ENCODE data around the gene RGL2.

The RGL2 gene

GRCh38 chr6:33316603-33317418 lies 18.1 kb upstream of the RGL2 start:
- no peak for DNase-seq (ENCODE audit: low read depth)

DNA sequence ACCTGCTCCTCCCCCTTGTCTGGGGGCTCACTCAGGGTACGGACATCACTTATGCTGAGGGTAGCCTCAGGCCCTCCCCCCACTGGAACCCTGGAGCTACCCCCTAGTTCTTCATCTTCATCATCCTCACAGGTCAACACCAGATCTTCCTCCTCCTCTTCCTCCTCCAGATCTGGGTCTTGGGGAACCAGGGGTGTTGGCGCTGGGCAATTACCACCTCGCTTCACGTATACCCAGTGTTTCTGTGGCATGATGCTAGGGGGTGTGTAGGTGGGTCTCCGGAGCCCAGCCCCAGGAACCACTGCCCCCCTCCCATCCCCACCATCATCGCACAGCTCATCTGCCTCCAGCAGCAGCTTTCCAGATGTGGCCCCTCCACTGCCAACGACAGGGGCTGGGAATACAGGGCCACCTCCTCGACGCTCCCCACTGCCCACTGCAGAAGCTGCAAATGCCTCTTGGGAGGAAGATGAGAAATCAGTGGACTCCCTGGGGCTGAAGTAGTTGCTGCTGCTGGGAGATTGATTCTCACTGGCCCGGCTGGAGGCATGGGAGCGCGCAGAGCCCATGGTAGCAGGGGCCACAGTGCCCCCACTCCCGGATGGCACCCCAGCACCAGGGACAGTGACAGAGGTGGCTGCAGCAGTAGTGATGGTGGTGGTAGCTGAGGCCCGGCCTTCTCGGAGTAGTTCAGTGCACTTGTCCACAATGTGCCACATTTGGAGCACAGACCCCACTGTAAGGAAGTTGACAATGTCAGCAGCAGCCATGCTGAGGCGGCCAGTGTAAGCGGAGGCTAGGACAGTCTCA lies 17.3 kb upstream of the RGL2 start:
- no peak for DNase-seq (ENCODE audit: low read depth)

GRCh38 chr6:33314943-33315792 lies 16.4 kb upstream of the RGL2 start:
- DNase-seq (ENCODE audit: low read depth) = no peak

DNA sequence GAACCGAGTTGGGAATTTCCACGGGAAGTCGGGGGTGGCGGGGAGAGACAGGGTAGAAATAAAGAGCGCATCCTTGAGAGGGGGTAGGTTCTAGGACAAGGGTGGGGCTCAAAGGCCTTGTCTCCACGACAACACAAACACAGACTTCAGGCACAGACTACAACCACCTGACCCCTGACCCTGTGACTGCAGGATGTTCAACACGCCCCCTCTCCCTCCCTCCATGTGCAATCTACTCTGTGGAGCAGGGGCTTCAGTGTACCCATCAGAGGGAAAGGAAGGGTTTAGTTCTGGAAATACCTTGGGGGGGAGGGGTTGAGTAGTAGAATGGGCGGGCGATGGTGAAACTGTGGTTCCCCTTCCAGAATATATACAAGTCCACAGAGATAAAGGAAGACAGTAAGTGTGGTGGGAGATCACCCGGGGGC lies 15.8 kb upstream of the RGL2 start:
- peak; percentile 65 for DNase-seq (ENCODE audit: low read depth)

- DNase-seq (ENCODE audit: low read depth) = peak; percentile 20
Measured at GRCh38 chr6:33313709-33314514, 15.2 kb upstream of the RGL2 start, which contains the start of gene TAPBP. Gene TAPBP (minus strand): TSS chr6:33314078. CDS start chr6:33314041, 37 bp downstream.

DNA sequence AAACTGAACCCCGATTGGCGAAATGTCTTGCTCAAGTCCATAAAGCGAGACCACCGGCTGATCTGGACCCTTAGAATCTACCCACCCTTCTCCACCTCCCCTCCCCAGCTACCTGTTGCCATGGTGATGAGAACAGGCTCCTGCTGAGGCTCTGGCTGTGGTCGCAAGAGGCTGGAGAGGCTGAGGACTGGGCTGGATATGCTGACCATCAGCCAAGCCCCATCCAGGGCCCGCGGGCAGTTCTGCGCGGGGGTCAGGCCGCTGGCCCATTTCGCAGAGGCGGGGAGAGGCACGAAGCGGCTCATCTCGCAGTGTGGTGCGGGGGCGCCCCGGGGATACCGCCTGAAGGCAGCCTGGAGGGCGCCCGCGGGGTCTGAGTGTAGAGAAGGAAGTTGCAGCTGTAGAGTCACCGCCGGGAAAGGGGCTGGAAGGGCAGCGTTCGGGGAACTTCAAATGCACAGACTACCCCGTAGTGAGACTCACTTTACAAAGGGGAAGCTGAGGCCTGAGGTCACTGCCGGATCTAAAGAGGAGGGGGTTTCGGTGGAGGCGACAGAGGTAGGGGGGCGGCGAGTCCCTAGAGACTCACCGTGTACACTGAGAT lies 14.5 kb upstream of the RGL2 start:
- no peak for DNase-seq (ENCODE audit: low read depth)

- DNase-seq (ENCODE audit: low read depth) = no peak
Measured at GRCh38 chr6:33312361-33313104, 13.8 kb upstream of the RGL2 start.

DNA sequence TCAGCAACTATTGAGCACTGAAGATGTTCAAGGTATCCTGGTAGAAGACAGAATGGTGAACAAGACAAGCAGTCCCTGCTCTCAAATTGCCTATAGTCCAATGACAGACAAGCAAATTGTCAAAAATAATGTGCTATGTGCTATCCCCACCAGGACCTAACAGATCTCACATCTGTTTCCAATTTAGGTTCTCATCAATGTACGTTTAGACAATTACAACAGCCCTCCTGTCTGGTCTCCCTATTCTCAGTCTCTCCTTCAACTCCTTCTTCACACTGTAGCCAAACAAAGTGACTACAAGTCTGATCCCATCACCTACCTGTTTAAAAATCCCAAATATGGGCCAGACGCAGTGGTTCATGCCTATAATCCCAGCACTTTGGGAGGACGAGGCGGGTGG lies 7.6 kb upstream of the RGL2 start:
- no peak for DNase-seq (ENCODE audit: low read depth)

GRCh38 chr6:33305052-33305451 lies 6.3 kb upstream of the RGL2 start:
- no peak for DNase-seq (ENCODE audit: low read depth)

DNA sequence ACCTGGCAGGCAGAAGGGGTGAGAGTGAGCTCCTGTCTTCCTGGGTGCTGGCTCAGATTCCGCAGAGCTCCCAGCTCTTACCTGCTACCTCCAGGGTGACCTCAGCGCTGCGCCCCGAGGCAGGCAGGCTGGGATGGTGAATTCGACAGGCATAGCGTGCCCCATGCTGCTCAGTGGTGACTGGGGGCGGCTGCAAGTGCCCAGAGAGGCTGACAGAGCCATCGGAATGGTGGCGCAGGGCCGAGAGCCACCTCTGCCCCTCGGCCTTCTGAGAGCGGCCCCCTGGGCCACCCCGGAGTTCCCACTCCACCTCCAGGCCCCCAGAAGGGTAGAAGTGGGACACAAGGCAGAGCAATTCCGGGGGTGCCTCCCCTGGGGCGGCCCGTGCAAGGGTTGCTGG lies 5.5 kb upstream of the RGL2 start:
- no peak for DNase-seq (ENCODE audit: low read depth)

DNA sequence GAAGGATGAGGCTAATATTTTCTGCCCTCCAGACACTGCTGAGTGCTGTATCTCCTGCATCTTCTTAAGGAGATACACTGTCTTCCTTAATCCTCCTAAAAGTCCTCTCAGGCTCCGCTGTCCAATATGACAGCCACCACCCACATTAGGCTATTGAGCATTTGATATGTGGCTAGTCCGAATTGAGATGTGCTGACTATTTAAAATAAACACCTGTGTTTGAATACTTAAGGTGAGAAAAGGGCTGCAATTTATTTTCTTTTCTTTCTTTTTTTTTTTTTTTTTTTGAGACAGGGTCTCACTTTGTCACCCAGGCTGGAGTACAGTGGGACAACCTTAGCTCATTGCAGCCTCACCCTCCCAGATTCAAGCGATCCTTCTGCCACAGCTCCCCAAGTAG lies 3.1 kb upstream of the RGL2 start:
- DNase-seq (ENCODE audit: low read depth) = no peak

DNA sequence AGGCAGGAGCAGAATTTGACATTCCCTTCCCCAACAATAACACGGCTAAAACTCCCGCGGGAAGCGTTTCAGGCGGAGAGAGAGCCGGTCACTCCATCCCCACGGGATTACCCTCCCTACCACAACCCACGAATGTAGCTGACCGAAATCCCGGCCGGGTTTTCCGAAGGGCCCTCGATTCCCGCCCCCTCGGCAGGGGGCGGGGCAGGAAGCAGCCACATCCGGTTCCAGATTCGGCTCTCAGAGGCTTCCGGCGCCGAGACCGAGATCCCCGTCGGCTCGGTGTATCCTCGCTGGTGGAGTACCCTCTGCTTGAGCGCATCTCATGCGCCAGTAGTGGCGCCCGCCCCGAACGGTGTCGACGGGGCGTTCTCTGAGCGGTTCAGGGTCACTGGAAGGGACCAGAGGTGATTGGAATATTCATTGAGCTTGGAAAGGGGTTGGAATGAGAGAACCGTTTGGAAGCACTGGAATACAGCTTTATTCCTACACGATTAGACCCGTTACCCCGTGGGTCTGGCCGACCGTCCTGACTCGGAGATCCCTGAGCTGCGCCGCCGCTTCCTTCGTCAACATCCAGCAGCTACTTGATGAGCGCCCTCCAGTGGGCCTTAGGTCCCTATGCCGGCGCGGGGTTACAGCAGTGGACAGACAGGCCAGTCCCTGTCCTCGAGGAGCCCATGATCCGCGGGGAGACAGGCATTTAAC lies 649 bp upstream of the RGL2 start:
- DNase-seq (ENCODE audit: low read depth) = peak; percentile 68

DNA sequence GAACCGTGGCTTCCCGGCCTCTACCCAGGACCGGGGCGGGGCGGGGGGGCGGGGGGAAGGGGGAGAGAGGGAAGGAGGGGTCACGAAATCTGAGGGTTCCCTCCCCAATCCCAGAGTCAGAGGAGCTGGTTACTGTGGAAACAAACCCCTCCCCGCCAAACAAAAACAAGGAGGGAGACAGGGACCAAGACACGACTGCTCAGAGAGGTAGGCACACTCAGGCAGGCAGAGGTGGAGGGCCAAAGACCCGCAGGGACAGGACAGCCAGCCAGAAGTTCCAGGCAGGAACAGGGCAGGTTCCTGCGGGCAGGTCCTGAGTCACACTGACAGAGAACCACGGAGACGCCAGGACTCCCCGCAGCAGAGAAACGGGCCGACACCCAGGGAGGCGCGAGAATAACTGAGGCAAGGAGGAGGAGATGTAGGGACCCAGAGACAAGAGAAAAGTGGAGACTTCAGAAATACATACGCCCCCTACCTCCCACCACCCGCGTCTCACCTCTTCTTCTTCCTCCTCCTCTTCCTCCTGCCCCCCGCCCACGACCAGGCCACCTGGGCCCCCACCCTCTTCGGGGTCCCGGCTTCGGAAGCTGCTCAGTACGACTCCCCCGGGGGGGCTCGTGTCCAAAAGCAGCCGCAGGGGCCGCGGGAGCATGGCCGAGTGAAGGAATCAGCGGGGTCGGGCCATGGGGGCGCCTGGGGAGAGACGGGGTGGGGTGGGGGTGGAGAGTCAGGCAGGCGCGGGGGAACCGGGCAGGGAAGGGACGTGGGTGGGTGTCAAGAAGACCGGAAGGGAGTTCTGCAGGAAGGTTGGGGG lies 578 bp downstream of the RGL2 start:
- DNase-seq (ENCODE audit: low read depth) = peak; percentile 81

DNA sequence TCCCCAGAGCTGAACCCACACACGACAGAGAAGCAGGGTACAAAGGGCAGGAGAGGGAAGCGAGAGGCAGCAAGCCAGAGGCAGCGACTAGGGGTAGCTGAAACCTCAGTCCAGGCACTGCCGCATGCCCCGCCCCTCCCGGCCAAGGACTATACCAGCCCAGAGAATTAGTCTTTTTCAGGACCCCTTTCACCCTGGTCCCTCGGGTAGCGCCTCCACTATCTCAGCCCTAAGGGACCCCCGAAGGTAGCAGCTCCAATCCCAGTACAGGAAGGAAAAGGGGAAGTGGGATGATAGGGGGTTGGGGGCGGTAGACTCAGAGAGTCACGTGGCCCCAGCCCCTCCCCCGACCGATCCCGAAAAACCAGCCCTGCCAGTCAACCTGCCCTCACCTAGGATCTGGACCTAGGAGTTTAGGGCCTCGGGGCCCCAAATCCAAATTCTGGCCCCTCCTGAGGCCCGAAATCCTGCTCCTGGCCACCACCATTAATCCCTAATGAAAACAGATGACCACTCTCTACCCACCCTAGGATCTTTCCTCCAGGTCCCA lies 1.3 kb downstream of the RGL2 start:
- no peak for DNase-seq (ENCODE audit: low read depth)

DNA sequence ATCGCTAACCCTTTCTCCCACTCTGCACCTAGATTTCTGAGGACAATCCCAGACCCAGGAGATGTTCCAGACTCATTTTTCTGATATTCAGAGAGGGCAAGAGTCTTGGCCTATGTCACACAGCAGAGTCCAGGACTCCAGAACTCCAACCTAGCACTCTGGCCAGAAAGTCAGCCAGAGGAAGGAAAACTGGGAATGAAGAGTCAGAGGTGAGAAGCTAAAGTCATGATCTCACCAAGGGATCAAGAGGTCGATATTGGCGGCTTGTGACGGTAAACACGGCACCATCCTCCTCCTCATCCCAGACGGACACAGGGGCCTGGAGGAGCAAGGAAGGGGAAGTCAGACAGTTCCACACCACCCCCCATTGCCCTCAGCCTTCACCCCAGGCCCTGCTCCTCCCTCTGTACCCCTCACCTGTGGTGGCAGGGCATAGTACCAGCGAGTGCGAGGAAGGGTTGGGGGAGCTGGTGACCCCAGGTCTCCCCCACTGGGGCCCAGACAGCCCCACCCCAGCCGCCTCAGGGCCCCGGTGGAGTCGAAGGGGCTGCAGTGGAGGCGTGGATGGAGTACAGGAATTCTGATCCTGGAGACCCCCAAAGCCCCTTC lies 1.8 kb downstream of the RGL2 start:
- DNase-seq (ENCODE audit: low read depth) = no peak

- no peak for DNase-seq (ENCODE audit: low read depth)
Measured at GRCh38 chr6:33295621-33296369, 2.9 kb downstream of the RGL2 start.

All from GM04503 (cell line).